Measurements from ENCODE around the gene GOLGB1.

GRCh38 chr3:121769246-121769645, 19.7 kb upstream of the GOLGB1 start:
- TF ChIP-seq CTCF (conservative IDR thresholded peaks at IDR 0.05 in 1 of 2, IDR thresholded peaks at IDR 0.05 in 1 of 2; ENCODE audit: extremely low read depth in 1 of 2, insufficient read depth in 1 of 2, low read depth in 1 of 2, low read length in 2 of 2), result no peak
- TF ChIP-seq EZH2 (IDR thresholded peaks at IDR 0.05; ENCODE audit: borderline replicate concordance, low read length), result no peak
